ENCODE results near the gene HAPLN3.
A peak's percentile ranks its signal among the peaks of the same experiment; 100 is the strongest.
"Not testable (repeated sequence)": the region's sequence is repeated elsewhere in the genome, so short reads cannot be mapped to it uniquely, and the experiment has no call there.

HAPLN3 gene, protein sequence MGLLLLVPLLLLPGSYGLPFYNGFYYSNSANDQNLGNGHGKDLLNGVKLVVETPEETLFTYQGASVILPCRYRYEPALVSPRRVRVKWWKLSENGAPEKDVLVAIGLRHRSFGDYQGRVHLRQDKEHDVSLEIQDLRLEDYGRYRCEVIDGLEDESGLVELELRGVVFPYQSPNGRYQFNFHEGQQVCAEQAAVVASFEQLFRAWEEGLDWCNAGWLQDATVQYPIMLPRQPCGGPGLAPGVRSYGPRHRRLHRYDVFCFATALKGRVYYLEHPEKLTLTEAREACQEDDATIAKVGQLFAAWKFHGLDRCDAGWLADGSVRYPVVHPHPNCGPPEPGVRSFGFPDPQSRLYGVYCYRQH

GRCh38 chr15:88894819-88895767 is at the start of gene HAPLN3:
TSS of gene HAPLN3 (minus strand) at chr15:88895544. CDS start at chr15:88887298, 8,246 bp downstream.
- peak; percentile 50 for DNase-seq (ENCODE audit: low read depth)

- DNase-seq (ENCODE audit: low read depth): no peak
These were observed 44.8 kb upstream of the HAPLN3 start for GRCh38 chr15:88940110-88940675.

- DNase-seq (ENCODE audit: low read depth): no peak
These were observed 44.1 kb upstream of the HAPLN3 start for GRCh38 chr15:88939486-88939806.

GRCh38 chr15:88938802-88939485 is 43.6 kb upstream of the HAPLN3 start:
- peak; percentile 23 for DNase-seq (ENCODE audit: low read depth)

DNA sequence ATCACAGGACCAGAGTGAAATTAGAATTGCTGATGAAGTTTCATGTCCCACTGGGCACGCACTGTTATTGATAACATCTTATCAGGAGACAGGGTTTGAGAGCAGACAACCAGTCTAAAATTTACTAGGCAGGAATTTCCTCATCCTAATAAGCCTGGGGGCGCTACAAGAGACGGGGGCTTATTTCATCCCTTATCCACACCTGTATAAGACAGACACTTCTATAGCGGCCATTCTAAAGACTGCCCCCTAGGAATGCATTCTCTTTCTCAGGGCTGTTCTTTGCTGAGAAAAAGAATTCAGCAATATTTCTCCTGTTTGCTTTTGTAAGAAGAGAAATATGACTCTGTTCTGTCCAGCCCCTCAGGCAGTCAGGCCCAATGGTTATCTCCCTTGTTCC is 39.1 kb upstream of the HAPLN3 start:
- DNase-seq (ENCODE audit: low read depth): not testable (repeated sequence)

GRCh38 chr15:88932875-88933330 is 37.6 kb upstream of the HAPLN3 start:
- DNase-seq (ENCODE audit: low read depth): no peak

DNA sequence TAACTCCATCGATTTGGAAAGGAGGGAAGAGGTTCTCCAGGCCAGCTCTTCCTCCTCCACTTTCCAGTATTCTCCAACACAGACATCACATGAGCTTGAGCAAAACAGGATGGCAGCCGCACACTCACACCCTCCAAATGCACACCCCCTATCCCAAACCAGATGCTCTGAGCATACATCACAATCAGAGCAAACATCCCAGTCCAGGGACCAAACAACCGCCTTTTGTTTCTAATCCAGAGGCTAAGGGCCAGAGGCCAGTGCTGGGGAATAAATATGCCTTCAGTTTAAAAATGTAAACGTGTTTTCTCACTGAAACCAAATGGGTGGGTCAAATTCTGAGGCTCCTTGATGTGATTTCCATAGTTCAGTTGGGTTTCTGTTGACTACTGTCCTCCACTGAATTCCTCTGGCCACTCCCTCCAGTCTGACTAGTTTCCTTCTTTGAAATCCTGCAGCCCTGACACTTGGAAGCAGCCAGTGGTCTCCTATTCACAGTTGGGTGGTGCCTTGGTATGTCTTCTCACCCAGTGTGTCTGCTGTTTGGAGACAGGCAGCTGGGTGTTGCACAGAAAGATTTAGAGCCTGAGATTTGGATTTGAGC is 37.0 kb upstream of the HAPLN3 start:
- DNase-seq (ENCODE audit: low read depth): no peak

DNA sequence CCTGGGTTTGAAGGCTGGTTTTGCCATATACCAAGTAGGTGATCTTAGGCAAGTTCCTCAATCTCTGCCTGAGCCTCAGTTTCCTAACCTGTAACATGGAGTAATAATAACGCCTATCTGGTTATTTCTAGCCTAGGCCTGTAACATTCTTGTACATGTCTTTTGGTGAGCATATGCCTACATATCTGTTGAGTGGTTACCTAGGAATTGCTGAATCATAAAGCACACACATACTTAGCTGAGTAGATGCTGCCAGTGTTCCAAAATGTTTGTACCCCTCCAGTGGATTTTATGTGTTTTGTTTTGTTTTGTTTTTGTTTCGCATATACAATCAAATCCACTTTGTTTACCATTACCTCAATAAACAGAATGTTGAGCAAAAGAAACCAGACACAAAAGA is 35.2 kb upstream of the HAPLN3 start:
- DNase-seq (ENCODE audit: low read depth): no peak

DNA sequence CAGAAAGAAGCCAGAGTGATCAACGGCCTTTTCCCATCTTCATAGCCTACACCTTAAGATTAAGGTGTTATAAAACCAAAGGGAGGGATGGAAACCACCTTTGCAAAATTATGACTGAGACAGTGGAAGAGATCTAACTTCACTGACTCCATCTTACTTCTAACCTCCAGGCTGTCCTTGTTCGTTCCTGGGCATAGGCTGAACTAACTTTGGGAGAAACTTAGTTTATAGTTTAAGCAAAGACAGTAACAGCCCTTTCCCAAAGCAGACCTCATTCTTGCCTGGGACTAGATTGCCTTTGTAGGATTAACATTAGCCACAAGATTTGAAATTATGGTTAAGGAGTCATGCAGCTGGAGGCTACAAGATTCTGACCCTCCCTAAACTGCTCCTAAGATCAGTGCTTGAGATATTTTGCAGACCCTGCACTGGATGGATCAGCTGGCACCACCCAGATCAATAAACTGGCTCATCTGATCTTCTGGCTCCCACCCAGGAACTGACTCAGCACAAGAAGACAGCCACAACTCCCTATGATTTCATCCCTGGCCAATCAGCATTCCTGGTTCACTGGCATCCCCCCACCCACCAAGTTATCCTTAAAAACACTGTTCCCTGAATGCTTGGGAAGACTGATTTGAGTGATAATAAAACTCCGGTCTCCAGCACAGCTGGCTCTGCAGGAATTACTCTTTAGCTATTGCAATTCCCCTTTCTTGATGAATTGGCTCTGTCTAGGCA is 34.2 kb upstream of the HAPLN3 start:
- DNase-seq (ENCODE audit: low read depth): peak; percentile 30

DNA sequence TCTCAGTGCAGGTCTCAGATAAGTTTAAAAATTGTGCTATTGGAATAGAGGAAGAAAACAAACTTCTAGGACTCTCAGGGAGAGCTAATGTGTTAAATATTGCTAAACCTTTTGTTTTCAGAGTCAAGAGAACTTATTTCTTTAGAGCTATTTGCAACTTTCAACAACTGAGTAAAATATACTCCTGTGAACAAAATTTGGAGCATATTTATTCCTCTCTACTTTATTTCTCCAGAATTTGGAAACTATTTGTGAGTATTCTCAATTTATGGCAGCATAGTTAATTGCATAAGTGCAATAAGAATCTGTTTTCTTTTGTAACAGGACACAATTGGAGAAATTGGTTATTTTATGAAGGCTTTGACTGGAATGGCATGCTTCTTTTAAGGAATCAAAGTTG is 32.8 kb upstream of the HAPLN3 start:
- not testable (repeated sequence) for DNase-seq (ENCODE audit: low read depth)

GRCh38 chr15:88925648-88926047 is 30.3 kb upstream of the HAPLN3 start:
- DNase-seq (ENCODE audit: low read depth): not testable (repeated sequence)

GRCh38 chr15:88920892-88921435 is 25.6 kb upstream of the HAPLN3 start:
- peak; percentile 90 for DNase-seq (ENCODE audit: low read depth)

DNA sequence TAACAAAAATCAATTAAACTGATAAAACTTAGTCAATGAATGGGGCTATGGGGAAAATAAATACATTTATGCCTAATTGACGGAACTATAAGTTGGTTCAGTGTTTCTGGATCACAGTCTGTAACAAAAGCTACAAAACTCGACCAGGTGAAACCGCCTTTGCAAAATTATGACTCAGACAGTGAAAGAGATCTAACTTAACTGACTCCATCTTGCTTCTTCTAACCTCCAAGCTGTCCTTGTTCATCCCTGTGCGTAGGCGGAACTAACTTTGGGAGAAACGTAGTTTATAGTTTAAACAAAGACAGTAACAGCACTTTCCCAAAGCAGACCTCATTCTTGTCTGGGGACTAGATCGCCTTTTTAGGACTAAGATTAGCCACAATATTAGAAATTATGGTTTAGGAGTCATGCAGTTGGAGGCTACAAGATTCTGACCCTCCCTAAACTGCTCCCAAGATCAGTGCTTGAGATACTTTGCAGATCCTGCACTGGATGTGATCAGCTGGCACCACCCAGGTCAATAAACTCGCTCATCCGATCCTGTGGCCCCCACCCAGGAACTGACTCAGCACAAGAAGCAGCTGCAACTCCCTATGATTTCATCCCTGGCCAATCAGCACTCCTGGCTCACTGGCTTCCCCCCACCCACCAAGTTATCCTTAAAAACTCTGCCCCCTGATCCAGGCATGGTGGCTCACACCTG is 25.0 kb upstream of the HAPLN3 start:
- peak; percentile 78 for DNase-seq (ENCODE audit: low read depth)

- peak; percentile 99 for DNase-seq (ENCODE audit: low read depth)
These were observed 23.4 kb upstream of the HAPLN3 start for GRCh38 chr15:88918738-88919137.

DNA sequence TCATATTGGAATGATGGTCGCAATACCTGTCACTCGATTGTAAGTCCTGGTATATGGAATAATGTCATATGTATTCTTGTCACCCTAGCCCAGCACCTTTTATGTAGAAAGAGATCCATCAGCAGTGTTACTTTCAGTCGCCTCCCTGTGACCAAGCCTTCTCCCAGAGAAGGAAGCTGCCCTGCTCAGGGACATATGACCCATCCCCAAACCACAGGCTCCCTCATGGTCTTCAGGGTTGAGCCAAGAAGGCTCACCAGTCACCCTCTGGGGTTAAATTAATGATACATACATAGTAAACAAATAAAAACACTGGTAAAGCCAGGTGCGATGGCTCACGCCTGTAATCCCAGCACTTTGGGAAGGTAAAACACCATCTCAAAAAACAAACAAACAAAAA is 22.4 kb upstream of the HAPLN3 start:
- DNase-seq (ENCODE audit: low read depth): no peak

DNA sequence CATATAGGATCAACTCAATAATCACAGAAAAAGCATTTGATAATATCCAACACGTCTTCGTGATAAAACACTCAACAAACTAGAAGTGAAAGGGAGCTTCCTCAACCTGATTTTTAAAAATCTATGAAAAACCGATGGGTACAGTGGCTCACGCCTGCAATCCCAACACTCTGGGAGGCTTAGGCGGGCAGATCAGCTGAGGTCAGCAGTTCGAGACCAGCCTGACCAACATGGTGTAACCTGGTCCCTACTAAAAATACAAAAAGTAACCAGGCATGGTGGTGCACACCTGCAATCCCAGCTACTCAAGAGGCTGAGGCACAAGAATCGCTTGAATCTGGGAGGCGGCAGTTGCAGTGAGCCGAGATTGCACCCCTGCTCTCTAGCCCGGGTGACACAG is 20.0 kb upstream of the HAPLN3 start:
- DNase-seq (ENCODE audit: low read depth): no peak

DNA sequence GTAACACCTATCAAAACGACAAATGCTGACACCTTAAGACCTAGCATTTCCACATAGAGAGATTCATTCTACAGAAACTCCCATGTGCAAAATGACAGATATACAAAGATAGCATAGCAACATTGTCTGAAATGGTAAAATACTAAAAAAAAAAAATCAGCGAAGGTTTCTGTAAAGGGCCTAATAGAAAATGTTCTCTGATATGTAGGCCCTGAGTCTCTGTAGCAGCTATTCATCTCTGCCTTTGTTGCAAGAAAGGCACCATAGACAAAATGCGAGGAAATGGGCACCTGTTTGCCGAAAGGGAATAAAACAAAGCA is 18.5 kb upstream of the HAPLN3 start:
- no peak for DNase-seq (ENCODE audit: low read depth)

GRCh38 chr15:88913017-88913849 is 17.9 kb upstream of the HAPLN3 start, which contains the start of gene MFGE8:
TSS of gene MFGE8 (minus strand) at chr15:88913379. CDS start at chr15:88913319, 60 bp downstream.
- peak; percentile 70 for DNase-seq (ENCODE audit: low read depth)

- DNase-seq (ENCODE audit: low read depth): peak; percentile 61
These were observed 17.2 kb upstream of the HAPLN3 start for GRCh38 chr15:88912500-88912921.

Data from iris pigment epithelial cell (primary cell).